GM19025 (cell line): ENCODE results near the gene CDK11A.
A peak's percentile ranks its signal among the peaks of the same experiment; 100 is the strongest.
"Not testable (repeated sequence)": the region's sequence is repeated elsewhere in the genome, so short reads cannot be mapped to it uniquely, and the experiment has no call there.

Source experiments
- ATAC-seq: cut with Tn5 transposase; IDR thresholded peaks from one replicate; pipeline ENCODE4 v1.9.1; 2021; ENCODE audit warnings: mild to moderate bottlenecking, low read depth, moderate library complexity; ENCODE audit not compliant: unreplicated experiment

CDK11A gene

GRCh38 chr1:1664941-1665814 is 59.0 kb downstream of the CDK11A start:
- no peak for ATAC-seq

DNA sequence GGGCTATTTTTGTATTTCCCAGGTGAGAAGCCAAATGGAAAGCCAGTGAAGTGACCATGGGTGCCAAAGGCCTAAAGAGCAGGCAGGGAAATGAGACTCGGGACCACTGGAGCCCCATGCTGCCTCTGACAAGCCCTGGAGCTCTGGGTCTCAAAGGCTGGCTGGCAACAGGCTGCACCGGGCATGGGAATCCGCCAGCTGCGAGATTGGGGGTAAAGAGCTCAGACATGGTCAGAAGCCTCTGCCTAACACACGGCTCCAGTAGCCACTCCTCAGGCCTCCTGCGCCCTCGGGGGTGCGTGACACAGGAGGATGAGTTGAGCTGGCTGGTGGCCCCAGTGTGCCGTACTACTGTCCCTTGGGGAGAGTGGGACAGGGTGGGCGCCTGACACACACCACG is 59.8 kb downstream of the CDK11A start:
- ATAC-seq, result not testable (repeated sequence)

GRCh38 chr1:1662830-1663560 is 61.2 kb downstream of the CDK11A start:
- not testable (repeated sequence) for ATAC-seq

DNA sequence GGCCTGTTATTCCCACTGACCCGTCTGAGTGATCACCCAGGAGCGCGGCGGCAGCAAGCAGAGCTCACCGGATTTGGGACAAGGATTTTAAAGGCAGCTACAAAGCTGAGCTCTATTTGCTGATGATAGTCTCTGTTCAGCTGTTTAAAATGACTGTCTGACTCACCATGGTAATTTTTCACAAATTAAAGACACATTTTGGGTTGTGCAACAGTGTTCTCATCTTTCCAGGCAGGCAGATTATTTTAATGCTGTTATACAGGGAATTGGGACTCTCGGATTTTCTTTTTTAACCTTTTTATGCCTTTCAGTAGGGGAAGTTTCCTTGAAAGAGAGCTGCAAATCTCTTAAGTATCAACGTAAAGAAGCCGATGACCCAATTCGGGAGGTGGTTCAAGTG is 61.8 kb downstream of the CDK11A start:
- ATAC-seq, result not testable (repeated sequence)

DNA sequence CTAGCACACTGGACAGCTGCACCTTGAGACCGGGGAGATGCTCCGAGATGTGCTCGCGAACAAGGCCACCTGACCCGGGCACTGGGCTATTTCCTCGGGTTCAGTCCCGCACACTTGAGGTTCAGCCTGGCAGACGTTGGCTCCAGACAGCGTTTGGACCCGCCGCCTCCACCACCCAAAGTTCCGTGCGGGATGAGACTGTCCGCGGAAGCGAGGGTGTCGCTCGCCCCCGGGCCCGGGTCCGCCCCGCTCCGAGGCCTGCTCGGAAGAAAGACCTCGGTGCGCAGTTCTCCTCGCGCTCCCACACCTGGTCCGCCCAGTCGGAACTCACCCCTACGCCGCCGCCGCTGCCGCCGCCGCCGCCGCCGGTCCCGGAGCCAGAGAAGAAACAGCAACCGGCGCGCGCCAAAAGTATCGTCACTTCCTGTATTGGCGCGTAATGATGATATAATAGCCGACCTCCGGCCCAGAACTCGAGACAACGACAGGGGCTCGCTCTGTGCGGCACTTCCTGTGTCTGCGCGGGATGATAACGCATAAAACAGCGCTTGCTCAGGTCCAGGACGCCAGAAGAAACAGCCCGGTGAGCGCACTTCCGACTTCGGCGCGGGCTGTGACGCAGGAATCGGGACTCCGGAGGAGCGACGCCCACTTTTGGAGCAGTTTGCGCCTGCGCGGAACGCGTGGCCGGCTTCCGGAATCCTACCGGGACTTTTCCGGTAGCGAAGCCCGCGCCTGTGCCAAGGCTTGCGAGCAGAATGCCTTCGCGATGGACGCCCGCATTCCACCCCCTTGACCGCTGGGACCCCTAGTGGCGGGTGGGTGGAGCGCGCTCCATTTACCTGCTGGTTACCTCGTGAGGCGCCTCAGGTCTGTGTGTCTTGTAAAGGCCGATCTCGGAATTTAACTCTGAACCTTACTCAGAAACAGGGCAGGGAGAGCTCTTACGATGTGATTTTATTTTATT is 65.3 kb downstream of the CDK11A start, which contains the start of gene CDK11B:
TSS of gene CDK11B (minus strand) at position 422 of the 967 bp plus-strand sequence. CDS start 1,519 bp downstream, outside the sequence.
- ATAC-seq, result peak; percentile 88
